C4-2B (cell line): ENCODE measurements around the gene NSMF.

Experiments used
- ZFX ChIP-seq: fragments of 450-650 bp; IDR thresholded peaks from 2 replicates; pipeline ENCODE4 v1.6.1; 2017
- TF ChIP-seq, protein P1 (sequence below): fragments of 450-650 bp; conservative IDR thresholded peaks from 2 replicates; pipeline ENCODE4 v1.5.1; 2017; ENCODE audit warnings: mild to moderate bottlenecking

DNA sequence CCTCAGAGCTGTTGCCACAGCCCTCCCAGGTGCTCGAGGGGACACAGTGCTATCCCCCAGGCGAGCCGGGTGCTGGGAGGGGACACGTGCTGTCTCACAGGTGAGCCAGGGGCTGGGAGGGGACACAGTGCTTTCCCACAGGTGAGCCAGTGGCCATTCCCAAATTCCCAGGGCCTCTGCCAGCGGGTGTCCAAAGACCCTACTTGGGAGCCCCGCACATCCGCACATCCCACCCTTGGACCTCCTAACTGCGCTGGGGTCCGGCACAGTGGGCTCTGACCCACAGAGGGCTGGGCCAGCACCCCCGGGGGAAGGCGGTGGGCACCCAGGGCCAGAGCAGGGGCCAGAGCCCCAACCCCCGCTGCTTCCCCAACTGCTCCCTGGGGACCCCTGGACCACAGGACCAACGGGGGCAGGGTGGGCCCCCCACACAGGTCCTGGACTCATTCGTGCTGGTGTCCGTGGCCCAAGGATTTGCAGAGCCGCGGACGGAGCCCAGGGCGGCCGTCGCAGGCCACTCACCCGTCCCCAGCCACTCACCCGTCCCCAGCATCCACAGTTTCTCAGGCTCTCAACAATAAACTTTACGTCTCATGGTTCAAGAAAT lies 54.1 kb downstream of the NSMF start:
- no peak for TF ChIP-seq ZFX
- TF ChIP-seq, protein P1, sequence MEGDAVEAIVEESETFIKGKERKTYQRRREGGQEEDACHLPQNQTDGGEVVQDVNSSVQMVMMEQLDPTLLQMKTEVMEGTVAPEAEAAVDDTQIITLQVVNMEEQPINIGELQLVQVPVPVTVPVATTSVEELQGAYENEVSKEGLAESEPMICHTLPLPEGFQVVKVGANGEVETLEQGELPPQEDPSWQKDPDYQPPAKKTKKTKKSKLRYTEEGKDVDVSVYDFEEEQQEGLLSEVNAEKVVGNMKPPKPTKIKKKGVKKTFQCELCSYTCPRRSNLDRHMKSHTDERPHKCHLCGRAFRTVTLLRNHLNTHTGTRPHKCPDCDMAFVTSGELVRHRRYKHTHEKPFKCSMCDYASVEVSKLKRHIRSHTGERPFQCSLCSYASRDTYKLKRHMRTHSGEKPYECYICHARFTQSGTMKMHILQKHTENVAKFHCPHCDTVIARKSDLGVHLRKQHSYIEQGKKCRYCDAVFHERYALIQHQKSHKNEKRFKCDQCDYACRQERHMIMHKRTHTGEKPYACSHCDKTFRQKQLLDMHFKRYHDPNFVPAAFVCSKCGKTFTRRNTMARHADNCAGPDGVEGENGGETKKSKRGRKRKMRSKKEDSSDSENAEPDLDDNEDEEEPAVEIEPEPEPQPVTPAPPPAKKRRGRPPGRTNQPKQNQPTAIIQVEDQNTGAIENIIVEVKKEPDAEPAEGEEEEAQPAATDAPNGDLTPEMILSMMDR, result no peak
